Stimulated activated CD8-positive, alpha-beta memory T cell treated with anti-CD3 and anti-CD28 coated beads, Interleukin-2, amount 100 ng/mL, for 48 hours (primary cell): ENCODE measurements around the gene TMEM163.
"Not testable (repeated sequence)": the region's sequence is repeated elsewhere in the genome, so short reads cannot be mapped to it uniquely, and the experiment has no call there.

Experiments
- DNase-seq, 2 donors: peaks; one replicate each; pipeline ENCODE4 v3.0.0-alpha.2; 2020; ENCODE audit warnings: low read depth in 2 of 2

The TMEM163 gene

GRCh38 chr2:134723742-134724141 lies 4.9 kb upstream of the TMEM163 start:
- DNase-seq, result not testable (repeated sequence)

DNA sequence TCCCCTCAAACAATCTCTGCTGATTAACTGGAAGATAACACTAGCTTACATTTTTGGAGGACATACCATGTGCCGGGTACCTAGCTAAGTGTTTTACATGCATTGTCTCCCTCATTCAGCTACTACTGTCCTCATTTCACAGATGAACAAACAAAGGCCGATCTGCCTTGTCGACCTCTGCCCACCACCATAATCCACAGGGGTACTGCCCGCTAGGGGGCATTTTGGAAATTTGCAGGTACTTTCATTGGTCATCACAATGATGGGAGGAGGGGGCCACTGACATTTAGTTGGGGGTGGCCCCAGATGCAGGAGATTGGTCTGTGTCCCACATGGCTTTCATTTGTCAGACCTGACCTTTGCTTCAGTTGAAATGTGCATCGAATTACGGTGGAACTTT lies 3.9 kb upstream of the TMEM163 start:
- no peak for DNase-seq

- no peak for DNase-seq
Measured at GRCh38 chr2:134721596-134721995, 2.8 kb upstream of the TMEM163 start.

- DNase-seq, result no peak
Measured at GRCh38 chr2:134718023-134718816, 580 bp downstream of the TMEM163 start.

GRCh38 chr2:134717286-134718022 lies 1.3 kb downstream of the TMEM163 start:
- DNase-seq, result no peak

DNA sequence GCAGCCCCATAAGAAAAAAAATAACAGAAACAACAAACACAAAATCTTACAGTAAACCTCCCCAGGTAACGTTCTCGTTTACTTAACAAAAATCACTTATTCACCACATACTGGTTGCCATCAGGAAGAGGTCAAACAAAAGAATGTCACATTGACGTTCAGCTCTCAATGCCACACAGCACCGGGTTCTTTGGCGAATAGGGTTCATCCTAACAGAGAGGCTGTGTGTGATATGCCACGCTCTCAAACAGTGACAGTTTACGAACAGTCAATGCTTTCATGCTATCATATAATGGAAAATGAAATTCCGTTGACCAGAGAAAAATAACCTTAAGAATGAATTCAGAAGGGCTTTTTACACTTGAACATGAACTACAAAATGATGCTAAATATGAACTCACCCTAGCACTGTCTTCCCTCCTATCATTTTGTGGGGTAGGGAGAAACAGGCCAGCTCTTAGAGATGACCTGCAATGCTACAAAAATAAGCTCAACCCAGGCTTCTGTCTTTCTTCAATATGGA lies 2.0 kb downstream of the TMEM163 start:
- DNase-seq, result no peak

DNA sequence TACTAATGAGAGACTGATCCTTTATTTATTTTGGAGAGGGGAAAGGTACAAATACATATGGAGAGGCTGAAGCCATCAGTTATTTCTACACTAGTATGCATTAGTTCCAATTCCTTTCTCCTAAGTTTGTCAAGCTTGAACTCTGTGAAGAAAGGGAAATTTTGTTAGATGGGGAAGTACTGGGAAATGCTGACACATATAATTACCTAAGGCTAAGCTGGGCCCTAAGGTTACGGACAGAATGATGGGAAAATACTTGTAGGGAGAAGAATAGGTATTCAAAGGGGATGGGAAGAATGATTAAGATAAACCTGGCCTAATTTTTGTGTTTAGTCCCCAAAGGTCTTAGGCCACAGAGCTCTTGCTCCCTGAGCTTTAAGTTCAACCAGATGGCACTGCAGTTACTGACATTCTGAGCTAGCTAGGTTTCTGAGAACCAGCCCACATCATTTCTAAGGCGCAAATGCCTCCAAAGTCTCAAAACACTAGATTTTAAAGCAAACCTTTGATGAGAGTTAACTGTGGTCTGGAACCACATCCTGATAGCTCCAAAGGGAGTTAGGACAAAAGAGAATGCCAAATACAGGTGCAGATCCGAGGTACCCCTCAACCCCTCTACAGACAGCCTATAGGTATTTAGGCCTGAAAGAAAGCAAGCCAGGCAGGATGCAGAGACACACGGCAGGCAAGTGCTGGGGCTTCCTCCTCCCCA lies 2.7 kb downstream of the TMEM163 start:
- DNase-seq, result no peak

GRCh38 chr2:134714228-134714627 lies 4.6 kb downstream of the TMEM163 start:
- DNase-seq, result no peak

GRCh38 chr2:134713606-134714005 lies 5.2 kb downstream of the TMEM163 start:
- no peak for DNase-seq

DNA sequence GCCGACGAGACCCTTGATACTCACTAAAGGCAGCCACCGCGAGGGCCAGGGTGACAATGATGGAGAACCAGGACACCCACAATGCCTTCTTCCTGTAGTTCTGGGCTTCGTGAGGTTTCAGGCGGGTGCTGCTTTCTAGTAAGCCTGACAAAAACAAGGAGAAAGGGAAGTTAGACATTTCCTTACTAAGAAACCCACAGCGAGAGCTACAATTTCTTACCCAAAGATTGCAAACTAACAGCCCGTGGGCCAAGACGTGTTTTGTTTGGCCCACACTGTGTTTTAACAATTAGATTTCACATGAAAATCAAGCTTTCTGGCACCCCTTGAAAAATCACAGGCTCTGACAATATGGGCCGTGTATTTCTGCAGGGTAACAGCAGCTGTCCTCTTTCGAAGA lies 5.6 kb downstream of the TMEM163 start:
- DNase-seq, result no peak

DNA sequence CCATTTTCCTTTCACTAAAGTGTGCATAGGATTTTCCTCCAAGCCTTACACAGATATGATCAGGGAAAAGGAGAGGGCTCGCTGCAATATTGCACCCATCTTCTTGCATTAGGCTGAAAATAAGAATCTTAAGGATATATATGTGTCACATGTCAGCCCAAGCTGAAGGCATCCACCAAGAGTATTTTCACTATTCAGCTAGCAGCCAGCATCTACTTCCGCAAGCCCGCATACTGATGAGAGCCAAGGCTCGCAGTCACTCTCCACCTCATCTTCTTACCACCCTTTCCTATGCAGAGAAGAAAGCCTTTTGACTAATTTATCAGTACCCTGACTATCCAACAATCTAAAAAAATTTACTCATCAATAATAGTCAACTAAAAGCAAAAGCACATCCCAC lies 6.1 kb downstream of the TMEM163 start:
- no peak for DNase-seq

- no peak for DNase-seq
Measured at GRCh38 chr2:134712299-134712698, 6.5 kb downstream of the TMEM163 start.

DNA sequence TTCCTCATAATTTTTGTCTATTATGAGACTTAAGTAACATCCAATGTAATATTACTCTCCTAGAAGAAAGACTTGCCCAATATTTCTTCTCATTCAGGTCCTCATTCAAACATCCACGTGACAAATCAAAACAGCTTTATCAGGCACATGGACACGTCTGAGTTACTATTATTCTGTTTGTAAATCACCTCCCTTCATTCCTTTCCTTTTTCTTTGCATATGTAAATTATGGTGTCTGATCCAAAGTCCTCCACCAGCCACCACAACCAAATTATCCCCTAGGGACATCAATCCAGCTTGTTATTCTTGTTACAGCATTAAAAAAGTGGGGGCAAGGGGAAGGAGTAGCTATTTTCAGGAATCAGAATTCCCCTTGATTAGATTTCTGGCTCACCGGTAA lies 7.1 kb downstream of the TMEM163 start:
- no peak for DNase-seq

DNA sequence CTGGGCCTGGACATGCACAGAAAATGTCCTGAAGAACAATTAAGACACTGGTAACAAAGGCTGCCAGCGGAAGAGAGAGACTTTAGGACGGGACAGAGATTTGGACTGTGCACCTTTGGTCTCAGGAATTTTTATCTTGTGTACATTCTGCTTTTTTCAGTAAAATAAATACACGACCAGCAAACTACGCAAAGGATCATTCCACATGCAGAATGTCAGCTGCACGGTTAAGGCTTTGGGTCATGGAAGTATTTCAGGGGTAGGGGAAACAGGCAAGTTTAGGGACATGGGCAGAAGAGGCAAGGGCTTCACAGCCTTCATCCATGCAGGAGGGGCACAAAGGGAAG lies 11.5 kb downstream of the TMEM163 start:
- no peak for DNase-seq

DNA sequence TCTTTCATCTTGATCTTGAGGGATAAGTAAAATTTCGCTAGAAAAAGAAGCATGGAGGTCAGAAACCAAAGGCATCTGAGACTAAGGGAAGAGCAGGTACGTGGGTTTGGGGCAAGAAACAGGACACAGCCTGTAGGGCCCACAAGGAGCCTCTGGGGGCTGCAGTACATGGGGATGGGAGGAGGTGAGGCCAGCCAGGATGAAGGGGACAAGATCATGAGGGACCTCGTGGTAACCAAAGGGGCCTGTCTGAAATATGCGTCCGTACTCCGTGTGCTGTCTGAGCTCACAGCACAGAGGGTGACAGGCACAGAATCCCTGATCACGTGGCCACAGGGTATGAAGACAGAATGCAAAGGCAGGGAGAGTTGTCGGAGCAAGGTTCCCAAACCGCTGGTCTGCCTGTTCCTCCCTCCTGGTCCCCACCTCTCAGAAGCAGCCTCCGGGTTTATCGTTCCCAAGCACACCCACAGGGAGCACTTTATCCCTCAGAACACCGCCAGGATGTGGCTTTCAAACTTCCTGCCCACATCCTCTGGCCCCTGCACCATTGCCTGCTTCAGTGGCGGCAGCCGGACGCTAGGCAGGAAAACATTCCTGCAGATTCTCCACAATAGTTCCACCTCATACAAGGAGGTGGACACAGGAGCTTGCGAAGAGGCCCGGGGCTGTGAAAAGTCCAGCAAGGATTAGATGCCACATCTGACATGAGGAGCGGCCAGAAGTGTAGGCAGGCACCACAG lies 12.0 kb downstream of the TMEM163 start:
- no peak for DNase-seq

GRCh38 chr2:134705861-134706586 lies 12.8 kb downstream of the TMEM163 start:
- no peak for DNase-seq

DNA sequence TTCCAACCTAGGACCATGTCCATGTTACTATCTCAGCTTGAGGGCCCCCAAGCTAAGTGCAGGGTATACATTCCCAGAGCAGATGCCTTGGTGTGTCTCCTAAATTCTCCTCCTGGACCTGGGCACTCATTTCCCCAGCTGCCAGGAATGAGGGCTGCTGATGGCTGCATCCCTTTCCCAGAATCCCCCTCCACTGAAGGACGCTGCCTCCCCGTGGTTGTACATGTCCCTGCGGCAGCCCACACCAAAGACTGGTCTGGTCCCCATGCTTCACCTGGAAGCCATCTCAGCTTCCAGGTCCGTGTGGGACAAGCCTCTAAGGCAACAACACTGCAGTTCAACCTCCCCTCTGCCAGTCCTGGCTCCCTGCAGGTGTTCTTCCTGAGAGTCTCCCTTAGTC lies 14.6 kb downstream of the TMEM163 start:
- DNase-seq, result no peak

- no peak for DNase-seq
Measured at GRCh38 chr2:134703426-134703825, 15.4 kb downstream of the TMEM163 start.

- DNase-seq, result no peak
Measured at GRCh38 chr2:134700730-134701129, 18.1 kb downstream of the TMEM163 start.

- DNase-seq, result no peak
Measured at GRCh38 chr2:134694411-134694810, 24.4 kb downstream of the TMEM163 start.
